Activated T-cell treated with anti-CD3 and anti-CD28 coated beads, Interleukin-2, amount 50 U/mL, for 48 hours (primary cell): ENCODE data around the gene SLIT1.

ENCODE experiments used
- DNase-seq, 2 experiments: peaks; one replicate each; pipeline ENCODE4 v3.0.0-alpha.2; 2020

Gene SLIT1

GRCh38 chr10:96996275-96996965, 189.3 kb downstream of the SLIT1 start:
- no peak for DNase-seq

- no peak for DNase-seq
Observed at GRCh38 chr10:96995851-96996250, 189.9 kb downstream of the SLIT1 start.

- no peak for DNase-seq
Observed at GRCh38 chr10:96992721-96993120, 193.0 kb downstream of the SLIT1 start.

GRCh38 chr10:96991313-96991841, 194.4 kb downstream of the SLIT1 start:
- no peak for DNase-seq

- DNase-seq, result no peak
Observed at GRCh38 chr10:96988426-96988825, 197.3 kb downstream of the SLIT1 start.

DNA sequence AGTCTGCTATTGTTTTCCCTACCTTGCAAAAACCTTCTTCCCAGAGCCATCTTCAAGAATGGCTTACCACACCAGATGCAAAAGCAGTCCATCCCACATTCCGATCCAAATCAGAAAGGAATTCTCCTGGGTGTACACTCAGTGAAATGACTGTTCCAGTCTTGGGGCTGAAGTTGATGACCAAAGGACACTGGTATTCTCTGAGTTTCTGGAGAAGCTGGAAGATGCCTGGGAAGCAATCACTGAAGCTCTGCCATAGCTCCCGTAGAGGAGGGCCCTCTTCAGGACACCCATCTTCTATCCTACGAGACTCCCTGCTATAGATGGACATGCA, 197.9 kb downstream of the SLIT1 start:
- no peak for DNase-seq

DNA sequence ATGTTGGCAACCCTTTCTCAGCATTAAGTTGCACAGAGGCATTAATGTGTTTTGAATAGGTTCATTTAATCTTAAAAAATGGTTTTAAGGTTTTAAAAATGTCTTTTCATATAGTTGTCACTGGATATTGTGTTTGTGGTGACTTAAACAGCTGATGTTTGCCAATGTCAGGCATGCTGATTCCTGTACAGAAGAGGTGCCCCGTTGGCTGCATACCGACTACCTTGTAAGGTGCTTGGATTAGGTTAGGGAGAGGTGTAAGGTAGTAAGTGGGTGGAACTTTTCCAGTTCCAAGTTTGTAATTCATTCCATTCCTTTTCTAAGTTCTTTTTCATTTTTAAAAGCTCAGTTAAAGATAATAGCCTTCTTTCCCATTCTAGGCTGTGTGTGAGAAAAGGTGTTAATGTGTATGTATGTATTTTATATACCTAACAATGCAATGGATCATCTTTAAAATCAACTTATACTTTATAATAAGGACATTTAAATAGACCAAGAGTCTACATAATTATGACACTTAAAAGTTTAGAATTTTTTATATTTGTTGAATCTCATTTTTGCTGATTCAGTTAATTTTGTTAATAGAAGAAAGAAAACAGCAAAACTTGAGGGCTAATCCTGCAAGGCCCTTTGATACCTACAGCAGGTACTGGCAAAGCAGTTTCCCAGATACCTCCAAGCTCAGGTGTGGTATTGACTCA, 198.5 kb downstream of the SLIT1 start:
- DNase-seq, result no peak

- DNase-seq, result no peak
Observed at GRCh38 chr10:96986200-96986856, 199.4 kb downstream of the SLIT1 start.

GRCh38 chr10:96984541-96985131, 201.1 kb downstream of the SLIT1 start:
- DNase-seq, result no peak

GRCh38 chr10:96982149-96982930, 203.4 kb downstream of the SLIT1 start:
- DNase-seq, result no peak

DNA sequence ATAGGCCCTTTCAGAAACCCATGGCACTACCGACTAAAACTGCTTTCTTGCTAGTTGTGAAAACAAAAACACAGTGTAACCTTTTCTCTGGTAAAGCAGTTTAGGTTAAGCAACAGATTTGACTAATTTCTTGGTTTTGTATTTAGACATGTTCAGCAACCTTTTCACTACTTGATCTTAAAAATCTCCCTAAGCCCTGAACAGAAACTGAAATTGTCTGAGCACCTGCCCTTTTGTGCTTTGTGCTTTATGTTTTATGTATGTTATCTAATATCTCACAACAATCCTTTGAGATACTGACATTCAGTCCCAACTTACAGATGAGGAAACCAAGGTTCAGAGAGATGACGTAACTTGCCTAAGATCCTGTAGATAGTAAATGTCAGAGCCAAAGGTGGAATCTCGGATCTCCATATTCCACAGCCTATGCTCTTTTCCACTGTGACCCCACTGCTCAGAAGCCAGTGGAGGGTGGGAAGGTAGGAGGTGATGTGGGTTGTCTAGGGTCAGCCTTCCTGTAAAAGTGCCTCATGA, 207.1 kb downstream of the SLIT1 start:
- DNase-seq, result no peak

DNA sequence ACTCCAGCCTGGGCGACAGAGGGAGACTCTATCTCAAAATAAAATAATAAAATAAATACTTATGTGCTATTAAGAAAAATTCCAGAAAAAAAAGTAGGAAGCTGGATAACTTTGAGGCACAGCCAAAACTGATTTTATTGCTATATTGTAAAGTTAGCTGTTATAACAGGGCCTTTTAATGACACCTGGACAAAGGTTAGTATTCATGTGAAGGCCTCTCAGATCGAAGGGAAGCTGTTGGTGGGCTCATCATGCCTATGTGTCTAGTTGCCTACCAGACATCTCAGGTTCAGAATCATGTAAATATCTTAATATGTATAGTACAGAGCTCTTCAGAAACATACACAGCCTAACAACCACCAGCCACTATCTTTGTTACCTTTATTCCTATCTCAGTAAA, 210.6 kb downstream of the SLIT1 start:
- no peak for DNase-seq

DNA sequence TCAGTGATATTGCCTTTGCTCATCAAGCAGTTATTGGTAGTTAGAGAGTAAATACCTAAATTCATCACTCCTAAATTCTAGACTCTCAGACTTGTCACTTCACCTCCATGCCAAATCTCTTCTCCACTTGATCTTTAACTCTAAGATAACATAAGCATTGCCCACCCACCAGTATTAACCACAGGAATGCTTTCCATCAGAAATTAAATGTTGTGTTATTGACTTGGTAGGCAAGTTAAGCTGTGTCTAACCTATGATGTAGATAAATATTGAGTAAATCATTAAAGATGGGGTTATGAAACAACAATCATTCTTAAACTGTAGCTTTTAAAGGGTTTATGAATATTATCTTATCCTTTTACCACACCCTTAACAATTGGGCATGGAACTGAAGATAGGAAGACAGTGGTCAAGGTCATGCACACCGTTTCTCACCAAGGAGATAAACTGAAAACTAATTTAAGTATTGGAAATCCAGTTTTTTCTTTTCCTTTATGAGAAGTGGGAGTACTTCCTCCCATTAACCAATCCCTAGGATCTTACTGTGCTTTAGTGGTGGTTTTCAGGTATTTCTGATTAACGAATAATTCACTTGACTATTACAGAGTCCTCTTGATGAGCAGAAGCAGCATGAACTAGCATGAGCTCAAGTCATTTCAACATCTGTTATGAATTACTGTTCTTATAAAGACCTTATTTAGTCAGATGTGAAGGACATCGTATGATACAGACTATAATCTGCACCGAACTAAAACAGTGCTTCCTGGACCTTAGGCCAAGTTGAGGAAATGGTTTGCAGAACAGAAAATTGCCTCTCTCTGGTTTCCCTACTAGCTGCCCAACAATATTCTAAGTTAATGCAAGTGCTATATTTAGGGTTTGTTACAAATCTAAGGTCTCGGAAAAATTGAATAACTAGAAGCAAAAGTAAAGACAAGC, 211.7 kb downstream of the SLIT1 start:
- DNase-seq, result no peak

GRCh38 chr10:96972264-96972663, 213.5 kb downstream of the SLIT1 start:
- DNase-seq, result no peak

- no peak for DNase-seq
Observed at GRCh38 chr10:96971324-96971723, 214.4 kb downstream of the SLIT1 start.

- no peak for DNase-seq
Observed at GRCh38 chr10:96968682-96969423, 216.9 kb downstream of the SLIT1 start.

GRCh38 chr10:96967847-96968246, 217.9 kb downstream of the SLIT1 start:
- DNase-seq, result no peak

DNA sequence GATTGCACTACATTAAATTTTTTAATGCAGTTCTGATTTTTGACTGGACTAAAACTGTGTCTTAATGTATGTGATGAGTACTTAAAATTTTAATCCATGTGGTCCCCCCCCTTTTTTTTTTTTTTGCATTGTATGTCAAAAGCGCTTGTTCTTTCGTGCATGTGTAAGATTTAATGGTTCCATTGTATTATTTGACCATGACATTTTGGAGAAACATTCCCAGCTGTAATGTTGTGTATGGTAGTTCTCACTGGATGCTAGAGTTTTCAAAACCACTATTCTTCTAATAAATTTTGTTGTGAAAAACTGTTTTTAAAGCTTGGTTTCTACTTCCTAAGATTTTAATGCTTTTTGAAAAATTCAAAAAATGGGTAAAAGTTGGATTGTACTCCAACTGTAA, 221.6 kb downstream of the SLIT1 start:
- DNase-seq, result no peak

- DNase-seq, result no peak
Observed at GRCh38 chr10:96960872-96961271, 224.9 kb downstream of the SLIT1 start.

DNA sequence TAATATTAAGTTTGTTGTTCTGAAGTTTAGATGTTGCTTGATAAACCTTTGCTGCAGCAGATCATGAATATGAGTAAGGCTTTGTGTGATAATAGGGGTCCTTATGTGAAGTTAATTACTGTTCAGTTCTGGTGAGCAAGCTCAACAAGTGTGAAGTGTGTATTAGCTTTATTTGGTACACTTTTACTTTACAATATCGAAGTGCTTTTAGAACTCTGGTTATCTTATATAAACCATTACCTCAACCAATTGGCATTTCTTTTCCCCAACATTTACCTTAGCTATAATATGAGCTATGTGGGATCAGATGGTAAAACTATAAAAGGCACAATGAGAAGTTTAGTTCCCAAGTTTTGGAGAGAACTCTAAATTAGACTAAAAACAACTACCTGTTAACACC, 226.0 kb downstream of the SLIT1 start:
- no peak for DNase-seq

- DNase-seq, result no peak
Observed at GRCh38 chr10:96958071-96958470, 227.7 kb downstream of the SLIT1 start.
